Astrocyte (in vitro differentiated cells and primary cell): ENCODE data around the gene COL5A1. TPM values are rescaled to one million over a fixed set of nuclear protein-coding genes. Genes with fewer than 3 reads are reported as not detected.
A peak's percentile ranks its signal among the peaks of the same experiment; 100 is the strongest.

Experiments used
- DNase-seq: peaks from one replicate; pipeline ENCODE4 v3.0.0-alpha.2; 2010; ENCODE audit warnings: low read depth
- FAIRE-seq: peaks from 2 replicates; lab custom pipeline; 2011; peaks lifted over from hg19 to GRCh38; lab: Jason Lieb, UNC
- H2AFZ ChIP-seq: 2 replicates; pipeline ENCODE4 v1.6.0; 2012; ENCODE audit warnings: low read depth, low read length, inconsistent platforms
- H3K27ac ChIP-seq: 2 replicates; pipeline ENCODE4 v1.5.1; 2011; ENCODE audit warnings: low read depth, low read length, inconsistent platforms
- H3K27me3 ChIP-seq: 2 replicates; pipeline ENCODE4 v1.6.0; 2011; ENCODE audit warnings: low read length, inconsistent platforms; ENCODE audit not compliant: insufficient read depth
- H3K36me3 ChIP-seq: 2 replicates; pipeline ENCODE4 v1.5.1; 2011; ENCODE audit warnings: low read length, inconsistent platforms; ENCODE audit not compliant: insufficient read depth
- H3K4me1 ChIP-seq: 2 replicates; pipeline ENCODE4 v1.5.1; 2011; ENCODE audit warnings: low read length, inconsistent platforms; ENCODE audit not compliant: insufficient read depth
- H3K4me2 ChIP-seq: 2 replicates; pipeline ENCODE4 v1.6.0; 2012; ENCODE audit warnings: low read length, inconsistent platforms
- H3K4me3 ChIP-seq: 2 replicates; pipeline ENCODE4 v1.5.1; 2011; ENCODE audit warnings: low read depth, mild to moderate bottlenecking, low read length, inconsistent platforms; ENCODE audit not compliant: insufficient read depth
- H3K79me2 ChIP-seq: 2 replicates; pipeline ENCODE4 v1.6.0; 2012; ENCODE audit warnings: mild to moderate bottlenecking, low read length, inconsistent platforms; ENCODE audit not compliant: insufficient read depth
- H3K9ac ChIP-seq: 2 replicates; pipeline ENCODE4 v1.6.0; 2012; ENCODE audit warnings: mild to moderate bottlenecking, low read length, inconsistent platforms
- H3K9me3 ChIP-seq: 2 replicates; pipeline ENCODE4 v1.5.1; 2012; ENCODE audit warnings: low read depth, mild to moderate bottlenecking, low read length, inconsistent platforms; ENCODE audit not compliant: insufficient read depth
- H4K20me1 ChIP-seq: 2 replicates; pipeline ENCODE4 v1.6.0; 2012; ENCODE audit warnings: low read length, inconsistent platforms; ENCODE audit not compliant: insufficient read depth
- H3K27ac Mint-ChIP-seq: one replicate; pipeline ENCODE4 v1.8.0; 2021; ENCODE audit warnings: mild to moderate bottlenecking, mixed read lengths; ENCODE audit not compliant: unreplicated experiment
- H3K27me3 Mint-ChIP-seq: one replicate; pipeline ENCODE4 v1.8.0; 2021; ENCODE audit warnings: low read depth, mixed read lengths; ENCODE audit not compliant: unreplicated experiment
- H3K36me3 Mint-ChIP-seq: one replicate; pipeline ENCODE4 v1.8.0; 2021; ENCODE audit warnings: low read depth, mixed read lengths; ENCODE audit not compliant: unreplicated experiment
- H3K4me1 Mint-ChIP-seq: one replicate; pipeline ENCODE4 v1.8.0; 2021; ENCODE audit warnings: low read depth, mixed read lengths; ENCODE audit not compliant: unreplicated experiment
- H3K4me3 Mint-ChIP-seq: one replicate; pipeline ENCODE4 v1.8.0; 2021; ENCODE audit warnings: mild to moderate bottlenecking, moderate library complexity, mixed read lengths; ENCODE audit not compliant: unreplicated experiment
- H3K9me3 Mint-ChIP-seq: one replicate; pipeline ENCODE4 v1.8.0; 2021; ENCODE audit warnings: mild to moderate bottlenecking, mixed read lengths; ENCODE audit not compliant: unreplicated experiment
- EZH2 ChIP-seq: IDR thresholded peaks from 2 replicates; pipeline ENCODE4 v1.6.1; 2012; ENCODE audit warnings: mild to moderate bottlenecking, low read length, inconsistent platforms; ENCODE audit not compliant: insufficient read depth
- total RNA-seq: library from RNA; stranded (reverse); gene quantifications from 2 replicates; pipeline ENCODE4 v1.2.1, GENCODE V29; 2021
- TF ChIP-seq, protein P1 (sequence below): IDR thresholded peaks from 2 replicates; pipeline ENCODE4 v1.5.1; 2011; ENCODE audit warnings: low read depth, mild to moderate bottlenecking, inconsistent platforms, low read length, moderate library complexity; ENCODE audit not compliant: insufficient read depth

The COL5A1 gene
- total RNA-seq, 1 donor from 2014 or later: 1,055 TPM

DNA sequence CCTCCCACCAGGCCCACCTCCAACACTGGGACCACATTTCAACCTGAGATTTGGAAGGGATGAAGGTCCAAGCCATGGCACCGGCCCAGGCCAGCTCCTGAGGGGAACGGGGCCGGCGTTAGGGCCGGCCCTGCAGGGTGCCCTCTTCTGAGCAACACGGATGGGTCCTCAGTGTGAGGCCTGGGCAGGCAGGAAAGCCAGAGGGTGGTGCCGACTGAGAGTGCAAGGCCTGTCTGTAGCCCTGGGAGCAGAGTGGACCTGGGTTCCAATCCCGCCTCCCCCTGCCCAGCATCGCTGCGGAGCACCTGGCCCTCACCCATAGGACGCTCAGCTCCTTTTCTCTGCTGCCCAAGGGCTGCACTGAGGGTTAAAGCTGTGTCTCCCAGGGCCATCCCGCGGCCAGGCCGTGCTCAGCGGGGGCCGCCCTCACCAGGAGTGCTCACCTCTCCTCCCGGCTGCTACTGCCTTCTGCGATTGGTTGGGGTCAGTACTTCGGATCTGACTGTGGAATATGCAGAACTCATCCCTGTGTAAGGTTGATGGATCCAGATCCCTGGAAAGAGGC is 194.9 kb downstream of the COL5A1 start:
- Mint-ChIP-seq H3K36me3 (peaks cover 18% of the 10 kb centered on the region), H3K4me3 (no peak overlapping the region), H3K27me3 (no peaks in the 10 kb centered on the region), H3K4me1 (peaks cover 10% of the 10 kb centered on the region), H3K27ac (peak overlapping the region; percentile 72), H3K9me3 (no peaks in the 10 kb centered on the region)
- Histone ChIP-seq H3K4me2 (no peak overlapping the region), H3K27me3 (no peaks in the 10 kb centered on the region), H3K27ac (no peak overlapping the region), H3K79me2 (peaks cover 33% of the 10 kb centered on the region), H2AFZ (no peak overlapping the region), H3K4me1 (peaks cover 13% of the 10 kb centered on the region), H3K36me3 (peaks cover 42% of the 10 kb centered on the region), H4K20me1 (peaks cover 97% of the 10 kb centered on the region), H3K4me3 (no peak overlapping the region), H3K9me3 (no peaks in the 10 kb centered on the region), H3K9ac (peak overlapping the region; percentile 27)
- FAIRE-seq (no peak), DNase-seq (no peak)
- TF ChIP-seq, protein P1, sequence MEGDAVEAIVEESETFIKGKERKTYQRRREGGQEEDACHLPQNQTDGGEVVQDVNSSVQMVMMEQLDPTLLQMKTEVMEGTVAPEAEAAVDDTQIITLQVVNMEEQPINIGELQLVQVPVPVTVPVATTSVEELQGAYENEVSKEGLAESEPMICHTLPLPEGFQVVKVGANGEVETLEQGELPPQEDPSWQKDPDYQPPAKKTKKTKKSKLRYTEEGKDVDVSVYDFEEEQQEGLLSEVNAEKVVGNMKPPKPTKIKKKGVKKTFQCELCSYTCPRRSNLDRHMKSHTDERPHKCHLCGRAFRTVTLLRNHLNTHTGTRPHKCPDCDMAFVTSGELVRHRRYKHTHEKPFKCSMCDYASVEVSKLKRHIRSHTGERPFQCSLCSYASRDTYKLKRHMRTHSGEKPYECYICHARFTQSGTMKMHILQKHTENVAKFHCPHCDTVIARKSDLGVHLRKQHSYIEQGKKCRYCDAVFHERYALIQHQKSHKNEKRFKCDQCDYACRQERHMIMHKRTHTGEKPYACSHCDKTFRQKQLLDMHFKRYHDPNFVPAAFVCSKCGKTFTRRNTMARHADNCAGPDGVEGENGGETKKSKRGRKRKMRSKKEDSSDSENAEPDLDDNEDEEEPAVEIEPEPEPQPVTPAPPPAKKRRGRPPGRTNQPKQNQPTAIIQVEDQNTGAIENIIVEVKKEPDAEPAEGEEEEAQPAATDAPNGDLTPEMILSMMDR: no peak
- no peak for TF ChIP-seq EZH2

GRCh38 chr9:134837529-134837928 is 195.9 kb downstream of the COL5A1 start:
- H3K27me3 ChIP-seq: no peaks in the 10 kb centered on the region
- no peak for TF ChIP-seq EZH2
- TF ChIP-seq, protein P1: no peak
- FAIRE-seq (no peak), DNase-seq (peak; percentile 48)
- H3K27ac Mint-ChIP-seq: peak overlapping the region; percentile 81
- no peaks in the 10 kb centered on the region for H3K9me3 ChIP-seq
- H2AFZ ChIP-seq: no peak overlapping the region
- no peak overlapping the region for H3K4me3 ChIP-seq
- H3K9ac ChIP-seq: no peak overlapping the region
- peak overlapping the region; percentile 2 for H3K27ac ChIP-seq
- peaks cover 46% of the 10 kb centered on the region for H3K36me3 ChIP-seq
- H3K4me2 ChIP-seq: peak overlapping the region; percentile 39
- no peaks in the 10 kb centered on the region for H3K9me3 Mint-ChIP-seq
- no peak overlapping the region for H3K4me3 Mint-ChIP-seq
- H3K36me3 Mint-ChIP-seq: peaks cover 18% of the 10 kb centered on the region
- peaks cover 33% of the 10 kb centered on the region for H3K79me2 ChIP-seq
- H3K27me3 Mint-ChIP-seq: no peaks in the 10 kb centered on the region
- H3K4me1 Mint-ChIP-seq: peaks cover 7% of the 10 kb centered on the region
- H4K20me1 ChIP-seq: peaks cover 100% of the 10 kb centered on the region
- peaks cover 13% of the 10 kb centered on the region for H3K4me1 ChIP-seq
